ACC112 (cell line): ENCODE measurements around the gene MAN1B1.
"Not testable (repeated sequence)": the region's sequence is repeated elsewhere in the genome, so short reads cannot be mapped to it uniquely, and the experiment has no call there.

Source experiments
- H2AFZ ChIP-seq: fragments of 200-600 bp; sonication (generic); one replicate; pipeline ENCODE4 v1.6.0; 2017; ENCODE audit warnings: antibody characterized with exemption, low read length; ENCODE audit not compliant: unreplicated experiment
- H3K27ac ChIP-seq: fragments of 200-600 bp; sonication (generic); 2 replicates; pipeline ENCODE4 v1.5.1; 2014; ENCODE audit warnings: low read depth, mild to moderate bottlenecking, antibody characterized with exemption, low read length, moderate library complexity
- H3K27me3 ChIP-seq: fragments of 200-600 bp; sonication (generic); 2 replicates; pipeline ENCODE4 v1.6.1; 2014; ENCODE audit warnings: mild to moderate bottlenecking, antibody characterized with exemption, low read length, moderate library complexity, mixed read lengths; ENCODE audit not compliant: insufficient read depth
- H3K36me3 ChIP-seq: fragments of 200-600 bp; sonication (generic); 2 replicates; pipeline ENCODE4 v1.6.1; 2016; ENCODE audit warnings: mild to moderate bottlenecking, antibody characterized with exemption, low read length, moderate library complexity, mixed read lengths; ENCODE audit not compliant: insufficient read depth
- H3K4me1 ChIP-seq: fragments of 200-600 bp; sonication (generic); one replicate; pipeline ENCODE4 v1.6.1; 2016; ENCODE audit warnings: low read length, mixed read lengths; ENCODE audit not compliant: insufficient read depth, unreplicated experiment, control insufficient read depth
- H3K4me3 ChIP-seq: fragments of 200-600 bp; sonication (generic); 2 replicates; pipeline ENCODE4 v1.5.1; 2014; ENCODE audit warnings: mild to moderate bottlenecking, low read depth, low read length
- H3K79me2 ChIP-seq: fragments of 200-600 bp; sonication (generic); one replicate; pipeline ENCODE4 v1.6.0; 2016; ENCODE audit warnings: low read length; ENCODE audit not compliant: control insufficient read depth, unreplicated experiment, insufficient read depth

MAN1B1 gene

DNA sequence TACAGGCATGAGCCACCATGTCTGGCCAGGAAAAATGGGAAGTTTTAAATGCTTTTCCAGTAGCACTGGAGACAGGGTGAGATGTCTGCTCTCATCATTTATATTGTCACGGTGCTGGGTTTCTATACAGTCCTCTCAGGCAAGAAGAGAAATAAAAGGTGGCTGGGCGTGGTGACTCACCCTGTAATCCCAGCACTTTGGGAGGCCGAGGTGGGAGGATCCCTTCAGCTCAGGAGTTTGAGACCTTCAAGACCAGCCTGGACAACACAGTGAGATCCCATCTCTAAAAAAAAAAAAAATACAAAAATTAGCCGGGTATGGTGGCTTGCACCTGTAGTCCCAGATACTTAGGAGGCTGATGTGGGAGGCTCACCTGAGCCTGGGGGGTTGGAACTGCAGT is 47.4 kb downstream of the MAN1B1 start:
- Histone ChIP-seq H3K4me3 (no peak overlapping the region), H3K36me3 (no peaks in the 10 kb centered on the region), H3K79me2 (peaks cover 2% of the 10 kb centered on the region), H3K27ac (no peak overlapping the region), H2AFZ (no peak overlapping the region), H3K4me1 (no peaks in the 10 kb centered on the region), H3K27me3 (peaks cover 30% of the 10 kb centered on the region)

DNA sequence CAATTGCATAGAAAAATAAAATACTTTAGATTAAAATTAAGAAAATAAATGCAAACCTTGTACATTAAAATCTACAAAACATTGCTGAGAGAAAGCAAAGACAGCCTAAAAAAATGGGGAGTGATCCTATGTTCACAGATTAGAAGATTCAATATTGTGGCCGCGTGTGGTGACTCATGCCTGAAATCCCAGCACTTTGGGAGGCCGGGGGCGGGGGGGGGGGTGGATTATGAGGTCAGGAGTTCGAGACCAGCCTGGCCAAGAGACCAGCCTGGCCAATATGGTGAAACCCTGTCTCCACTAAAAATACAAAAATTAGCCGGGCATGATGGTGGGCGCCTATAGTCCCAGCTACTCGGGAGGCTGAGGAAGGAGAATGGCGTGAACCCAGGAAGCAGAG is 48.4 kb downstream of the MAN1B1 start:
- not testable (repeated sequence) for H3K4me1 ChIP-seq, H3K79me2 ChIP-seq, H3K36me3 ChIP-seq, H2AFZ ChIP-seq, H3K4me3 ChIP-seq, H3K27ac ChIP-seq
- peaks cover 39% of the 10 kb centered on the region for H3K27me3 ChIP-seq

DNA sequence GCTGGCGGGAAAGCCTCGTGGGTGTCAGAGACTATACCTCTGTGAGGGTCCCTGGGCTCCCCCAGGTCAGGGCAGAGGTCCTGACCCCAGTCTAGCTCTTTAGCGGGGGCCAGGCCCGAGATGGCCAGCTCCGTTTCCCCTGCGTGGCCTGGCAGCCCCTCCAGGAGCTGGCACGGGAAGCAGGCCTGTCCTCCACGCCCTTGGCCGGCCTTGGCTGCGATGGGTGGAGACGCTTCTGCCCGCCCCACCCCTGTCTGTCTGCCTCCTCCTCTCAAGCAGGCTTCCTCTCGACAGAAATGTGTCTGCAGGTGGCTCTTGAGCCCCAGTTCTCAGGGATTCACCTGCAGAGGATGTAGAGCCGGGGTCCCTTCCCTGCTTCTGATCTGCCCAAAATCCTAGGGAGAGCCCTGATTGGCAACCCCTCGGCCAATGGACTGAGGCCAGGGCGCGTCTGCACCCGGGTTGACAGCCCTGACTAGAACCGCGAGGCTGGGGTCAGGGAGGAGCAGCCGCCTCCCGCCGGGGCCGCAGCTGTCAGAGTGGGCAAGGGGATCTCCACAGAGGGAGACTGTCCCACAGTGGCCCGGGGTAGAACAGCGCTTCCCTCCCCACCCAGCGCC is 49.6 kb downstream of the MAN1B1 start:
- Histone ChIP-seq H3K4me3 (no peak overlapping the region), H3K36me3 (no peaks in the 10 kb centered on the region), H2AFZ (no peak overlapping the region), H3K27me3 (peaks cover 51% of the 10 kb centered on the region), H3K79me2 (no peaks in the 10 kb centered on the region), H3K4me1 (no peaks in the 10 kb centered on the region), H3K27ac (no peak overlapping the region)

DNA sequence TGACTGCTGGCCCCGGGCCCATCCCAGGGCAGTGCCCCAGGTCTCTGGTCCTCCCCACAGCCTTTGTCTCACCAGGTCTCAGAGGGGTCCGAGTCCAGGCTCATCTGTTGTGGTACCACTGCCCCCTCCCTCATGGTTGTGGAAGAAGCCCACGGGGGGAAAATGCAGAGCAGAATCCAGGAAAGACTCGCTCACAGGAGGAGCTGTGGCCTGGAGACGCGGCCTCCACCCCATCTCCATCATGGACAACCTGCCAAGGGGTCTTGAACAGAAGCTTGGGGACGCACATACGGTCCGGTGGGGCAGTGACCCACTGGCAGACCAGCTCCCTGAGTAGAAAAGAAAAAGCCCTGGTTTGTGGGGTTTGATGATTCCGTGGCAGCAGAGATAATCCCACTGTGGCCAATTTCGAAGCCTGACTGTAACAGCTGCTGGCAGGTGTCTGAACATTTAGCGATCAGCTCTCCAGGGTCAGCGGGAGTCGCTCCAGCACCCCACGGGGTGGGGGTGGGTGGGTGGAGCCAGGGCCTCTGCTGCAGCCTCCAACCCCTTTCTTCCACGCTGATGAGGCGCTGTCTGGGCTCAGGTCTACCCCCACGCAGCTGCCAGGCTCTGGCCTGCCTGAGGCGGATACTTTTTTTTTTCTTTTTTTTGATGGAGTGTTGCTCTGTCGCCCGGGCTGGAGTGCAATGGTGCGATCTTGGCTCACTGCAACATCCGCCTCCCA is 50.3 kb downstream of the MAN1B1 start:
- peaks cover 56% of the 10 kb centered on the region for H3K27me3 ChIP-seq
- H3K4me1 ChIP-seq: no peaks in the 10 kb centered on the region
- no peak overlapping the region for H3K27ac ChIP-seq
- H3K4me3 ChIP-seq: no peak overlapping the region
- H3K36me3 ChIP-seq: no peaks in the 10 kb centered on the region
- H2AFZ ChIP-seq: no peak overlapping the region
- no peaks in the 10 kb centered on the region for H3K79me2 ChIP-seq

DNA sequence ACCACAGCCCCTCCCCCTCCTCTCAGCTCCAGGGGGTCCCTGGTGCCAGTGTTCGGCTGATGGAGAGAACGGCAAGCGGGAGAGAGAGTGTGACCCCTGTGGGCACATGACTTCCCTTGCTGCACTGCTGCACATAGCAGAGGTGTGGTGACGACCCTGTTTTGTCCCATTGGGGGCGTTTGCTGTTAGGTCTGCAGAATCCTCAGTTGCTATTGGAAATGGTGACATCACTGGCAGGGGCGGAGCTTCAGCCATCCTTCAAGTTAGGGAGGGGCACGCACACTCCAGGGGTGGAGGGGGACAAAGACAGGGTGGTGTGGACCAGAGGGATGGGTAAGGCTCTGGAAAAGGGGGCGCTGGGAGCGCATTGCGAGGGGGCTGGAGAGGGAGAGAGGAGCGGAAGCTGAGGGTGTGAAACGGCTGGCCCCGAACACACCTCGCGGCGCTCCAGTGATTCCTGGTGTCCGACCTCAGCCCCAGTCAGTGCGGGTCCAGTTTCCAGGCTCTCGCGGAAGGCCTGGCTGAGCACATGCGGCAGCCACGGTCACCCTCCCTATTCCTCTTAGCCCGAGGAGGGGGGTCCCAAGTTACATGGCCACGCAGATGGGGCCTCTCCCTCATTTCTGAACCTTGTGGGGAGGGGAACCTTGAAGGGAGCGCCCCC is 51.4 kb downstream of the MAN1B1 start:
- Histone ChIP-seq H3K79me2 (no peaks in the 10 kb centered on the region), H3K4me3 (no peak overlapping the region), H3K36me3 (no peaks in the 10 kb centered on the region), H3K27me3 (peaks cover 67% of the 10 kb centered on the region), H3K27ac (no peak overlapping the region), H2AFZ (no peak overlapping the region), H3K4me1 (no peaks in the 10 kb centered on the region)

DNA sequence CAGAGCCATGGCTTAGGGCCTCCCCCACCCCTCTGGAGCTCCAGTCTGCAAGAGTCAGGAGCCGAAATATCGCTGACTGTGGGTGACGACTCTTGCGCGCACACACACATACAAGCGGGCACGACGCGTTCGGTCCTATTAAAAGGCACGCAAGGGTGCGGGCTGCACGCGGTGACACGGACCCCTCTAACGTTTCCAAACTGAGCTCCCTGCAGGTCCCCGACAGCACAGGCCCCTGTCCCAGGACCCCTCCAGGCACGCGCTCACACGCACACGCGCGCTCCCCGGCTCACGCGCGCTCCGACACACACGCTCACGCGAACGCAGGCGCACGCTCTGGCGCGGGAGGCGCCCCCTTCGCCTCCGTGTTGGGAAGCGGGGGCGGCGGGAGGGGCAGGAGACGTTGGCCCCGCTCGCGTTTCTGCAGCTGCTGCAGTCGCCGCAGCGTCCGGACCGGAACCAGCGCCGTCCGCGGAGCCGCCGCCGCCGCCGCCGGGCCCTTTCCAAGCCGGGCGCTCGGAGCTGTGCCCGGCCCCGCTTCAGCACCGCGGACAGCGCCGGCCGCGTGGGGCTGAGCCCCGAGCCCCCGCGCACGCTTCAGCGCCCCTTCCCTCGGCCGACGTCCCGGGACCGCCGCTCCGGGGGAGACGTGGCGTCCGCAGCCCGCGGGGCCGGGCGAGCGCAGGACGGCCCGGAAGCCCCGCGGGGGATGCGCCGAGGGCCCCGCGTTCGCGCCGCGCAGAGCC is 52.1 kb downstream of the MAN1B1 start, which contains the start of gene GRIN1:
TSS of gene GRIN1 (plus strand) at position 433 of the 746 bp plus-strand sequence. CDS start 333 bp downstream, outside the sequence.
- no peaks in the 10 kb centered on the region for H3K79me2 ChIP-seq
- H3K4me1 ChIP-seq: no peaks in the 10 kb centered on the region
- H2AFZ ChIP-seq: no peak within 1 kb of the TSS
- peaks cover 68% of the 10 kb centered on the region for H3K27me3 ChIP-seq
- H3K4me3 ChIP-seq: no peak within 1 kb of the TSS
- no peak within 1 kb of the TSS for H3K27ac ChIP-seq
- no peaks in the 10 kb centered on the region for H3K36me3 ChIP-seq

DNA sequence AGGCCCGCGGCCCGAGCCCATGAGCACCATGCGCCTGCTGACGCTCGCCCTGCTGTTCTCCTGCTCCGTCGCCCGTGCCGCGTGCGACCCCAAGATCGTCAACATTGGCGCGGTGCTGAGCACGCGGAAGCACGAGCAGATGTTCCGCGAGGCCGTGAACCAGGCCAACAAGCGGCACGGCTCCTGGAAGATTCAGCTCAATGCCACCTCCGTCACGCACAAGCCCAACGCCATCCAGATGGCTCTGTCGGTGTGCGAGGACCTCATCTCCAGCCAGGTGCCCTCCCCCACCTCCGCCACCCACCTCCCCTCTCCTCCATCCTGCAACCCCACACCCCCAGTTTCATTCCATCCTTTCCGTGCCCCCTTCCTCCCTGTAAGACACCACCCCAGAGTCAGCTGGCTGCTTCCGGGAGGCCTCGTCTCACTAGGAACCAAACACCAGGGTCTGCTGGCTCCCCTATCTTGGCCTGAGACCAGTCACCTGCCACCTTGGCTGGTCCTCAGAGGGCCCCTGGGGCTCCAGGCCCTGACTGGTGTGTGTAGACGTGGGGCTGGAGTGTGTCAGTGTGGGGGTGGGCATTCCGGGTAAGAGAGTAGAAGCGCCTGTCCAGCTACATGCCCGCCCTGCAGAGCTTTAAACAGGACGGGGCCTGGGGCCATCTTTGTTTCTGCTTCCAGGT is 52.8 kb downstream of the MAN1B1 start:
- H3K4me1 ChIP-seq: no peaks in the 10 kb centered on the region
- no peaks in the 10 kb centered on the region for H3K79me2 ChIP-seq
- H3K27me3 ChIP-seq: peaks cover 68% of the 10 kb centered on the region
- no peak overlapping the region for H3K4me3 ChIP-seq
- H3K27ac ChIP-seq: no peak overlapping the region
- H2AFZ ChIP-seq: no peak overlapping the region
- H3K36me3 ChIP-seq: no peaks in the 10 kb centered on the region

DNA sequence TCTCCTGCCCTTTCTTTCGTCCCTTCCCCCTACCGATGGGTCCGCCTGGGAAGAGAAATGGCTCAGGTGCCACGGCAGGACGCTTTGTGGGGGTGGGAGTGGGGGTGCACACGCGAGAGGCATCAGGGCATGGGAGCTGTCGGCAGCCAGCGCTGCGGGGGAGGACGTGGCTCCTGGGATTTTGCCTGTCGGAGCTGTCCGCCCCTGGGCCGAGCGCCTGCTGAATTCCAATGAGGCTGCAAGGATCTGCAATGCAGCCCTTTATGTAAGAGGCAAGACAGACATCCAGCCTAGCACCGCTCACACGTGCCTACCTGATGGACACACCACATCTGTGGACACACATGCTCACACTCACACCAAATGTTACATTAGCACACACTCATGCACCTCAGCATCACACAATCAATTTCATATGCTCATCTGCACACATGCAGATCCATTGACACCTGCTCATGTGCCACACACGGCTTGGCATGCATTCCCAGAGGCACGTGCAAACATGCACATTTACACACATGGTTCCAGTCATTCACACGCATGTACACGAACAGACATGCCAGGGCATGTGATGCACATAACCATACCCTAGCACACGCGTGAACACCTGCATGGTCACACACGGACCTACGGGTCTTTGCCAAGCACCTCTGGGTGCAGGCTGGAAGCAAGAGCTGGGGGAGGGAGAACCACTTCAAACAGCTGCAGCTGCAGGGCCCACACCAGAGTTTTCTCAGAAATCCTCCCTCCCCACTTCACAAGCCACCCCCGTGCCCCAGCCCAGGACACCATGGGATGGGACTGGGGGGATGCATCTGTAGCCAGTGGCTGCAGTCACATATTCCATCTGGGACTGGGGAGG is 53.6 kb downstream of the MAN1B1 start:
- H3K36me3 ChIP-seq: no peaks in the 10 kb centered on the region
- no peak overlapping the region for H3K4me3 ChIP-seq
- H3K27ac ChIP-seq: no peak overlapping the region
- H2AFZ ChIP-seq: no peak overlapping the region
- no peaks in the 10 kb centered on the region for H3K79me2 ChIP-seq
- H3K4me1 ChIP-seq: no peaks in the 10 kb centered on the region
- H3K27me3 ChIP-seq: peaks cover 68% of the 10 kb centered on the region

DNA sequence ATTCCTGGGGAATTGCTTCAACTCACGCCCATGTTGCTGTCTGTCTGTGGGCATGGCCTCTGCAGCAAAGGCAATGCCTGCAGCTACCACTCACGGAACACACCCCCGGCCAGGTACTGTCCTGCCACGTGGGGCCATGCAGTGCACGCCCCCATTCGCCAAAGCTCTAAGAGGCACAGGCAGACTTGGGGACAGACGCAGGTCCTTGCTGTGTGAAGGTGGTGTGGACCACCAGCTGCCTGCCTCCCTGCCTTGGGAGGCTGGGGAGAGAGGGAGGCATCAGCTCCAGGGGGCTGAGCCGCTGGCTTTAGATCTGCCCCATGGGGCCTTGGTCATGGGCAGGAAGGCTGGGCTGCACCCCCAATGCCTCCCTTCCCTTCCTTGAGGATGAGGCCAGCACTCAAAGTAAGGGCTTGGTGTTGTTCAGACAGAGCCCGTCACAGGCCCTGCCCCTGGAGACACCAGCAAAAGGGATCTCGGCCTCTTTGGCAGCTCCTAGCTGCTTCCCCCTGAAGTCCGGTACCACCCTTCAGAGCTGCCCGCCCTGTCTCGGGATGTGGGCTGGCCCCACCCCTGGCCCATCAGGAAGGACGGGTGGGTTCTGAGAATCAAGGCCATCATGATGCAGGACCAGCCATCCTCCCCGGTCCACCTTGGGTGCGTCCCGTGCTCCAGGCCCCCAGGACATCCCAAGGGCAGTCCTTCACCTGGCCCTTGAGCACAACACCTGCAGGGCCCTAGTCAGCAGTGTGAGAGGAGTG is 54.4 kb downstream of the MAN1B1 start:
- Histone ChIP-seq H2AFZ (no peak overlapping the region), H3K36me3 (no peaks in the 10 kb centered on the region), H3K27ac (no peak overlapping the region), H3K27me3 (peaks cover 62% of the 10 kb centered on the region), H3K4me1 (no peaks in the 10 kb centered on the region), H3K4me3 (no peak overlapping the region), H3K79me2 (no peaks in the 10 kb centered on the region)
